HG03439 (cell line): Measurements from ENCODE around the gene RASSF8.

ENCODE experiments used
- ATAC-seq: cut with Tn5 transposase; IDR thresholded peaks from one replicate; pipeline ENCODE4 v1.9.1; 2021; ENCODE audit warnings: mild to moderate bottlenecking, moderate library complexity; ENCODE audit not compliant: unreplicated experiment

Gene RASSF8

DNA sequence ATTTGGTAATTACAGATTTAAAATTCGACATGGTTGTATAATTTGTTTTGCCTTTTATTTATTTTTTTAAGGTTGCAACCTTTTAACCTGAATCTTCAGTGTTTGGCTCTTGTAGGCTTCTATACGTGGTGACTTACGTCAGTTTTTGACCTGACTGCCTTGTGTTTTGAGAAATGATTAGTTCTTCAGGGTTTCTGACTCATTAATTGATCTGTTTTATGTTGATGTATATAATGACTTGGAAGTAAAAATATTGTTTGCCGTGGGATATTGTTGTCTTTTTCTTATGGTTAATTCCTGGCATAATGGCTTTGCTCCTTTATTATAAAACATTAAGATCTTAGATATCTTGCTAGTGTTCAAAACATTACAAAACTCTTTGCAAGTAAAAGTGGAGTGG is 2.5 kb downstream of the RASSF8 start:
- no peak for ATAC-seq

DNA sequence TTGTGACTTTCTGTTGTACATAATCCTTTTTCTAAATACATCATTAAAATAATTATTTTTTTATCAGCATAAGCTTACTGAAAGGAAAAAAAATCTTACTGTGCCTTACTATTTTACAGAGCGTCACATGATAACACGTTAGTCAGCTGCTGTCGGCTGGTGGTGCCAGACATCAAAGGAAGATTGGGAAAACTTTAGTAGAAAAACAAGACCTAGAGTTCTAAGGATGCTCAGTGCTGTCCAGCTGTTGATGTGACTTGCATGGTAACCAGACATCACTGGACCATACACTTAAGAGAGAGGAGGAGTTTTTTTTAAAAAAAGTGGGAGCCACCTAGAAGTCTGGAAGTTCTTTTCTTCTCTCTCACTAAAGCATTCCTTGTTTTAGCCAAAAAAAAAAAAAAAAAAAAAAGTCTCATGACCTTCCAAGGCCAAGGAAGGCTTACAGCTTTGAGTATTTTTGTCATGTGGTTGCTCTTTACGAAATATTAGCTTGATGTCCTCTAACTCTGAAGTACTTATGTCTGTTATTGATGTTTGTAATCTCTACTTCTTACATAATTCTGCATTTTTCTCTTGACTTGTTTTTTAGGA is 4.5 kb downstream of the RASSF8 start:
- ATAC-seq: no peak

DNA sequence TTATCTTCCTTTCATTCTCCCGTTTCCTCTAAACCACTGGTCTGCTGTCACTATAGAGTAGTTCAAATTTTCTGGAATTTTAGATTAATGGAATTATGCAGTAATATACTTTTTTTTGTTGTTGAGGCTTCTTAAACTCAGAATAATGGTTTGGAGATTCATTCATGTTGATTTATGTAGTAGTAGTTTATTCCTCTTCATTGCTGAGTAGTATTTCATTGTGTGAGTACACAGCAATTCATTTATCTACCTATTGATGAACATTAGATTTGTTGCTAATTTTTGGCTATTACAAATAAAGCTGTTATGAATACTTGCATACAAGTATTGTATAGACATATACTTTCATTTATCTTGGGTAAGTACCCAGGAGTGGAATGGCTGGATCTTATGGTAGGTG is 7.2 kb downstream of the RASSF8 start:
- ATAC-seq: no peak

DNA sequence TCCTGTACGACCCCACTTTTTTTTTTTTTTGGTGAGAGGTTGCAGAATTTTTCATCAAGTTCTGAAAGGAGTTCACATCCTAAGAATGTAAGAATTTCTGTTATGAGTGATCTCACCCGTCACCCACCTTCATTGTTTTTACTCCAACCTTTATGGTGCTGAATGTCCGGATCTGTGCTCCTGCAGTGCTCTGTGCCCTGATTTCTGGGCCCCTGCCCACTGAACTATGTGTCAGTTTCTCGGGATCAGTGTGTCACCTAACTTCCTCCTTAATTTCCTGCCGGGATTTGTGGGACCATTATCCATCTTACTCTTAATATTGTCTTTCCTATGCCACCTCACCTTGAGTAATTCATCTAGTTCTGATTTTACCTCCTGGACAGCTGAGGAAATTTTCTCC is 11.6 kb downstream of the RASSF8 start:
- ATAC-seq: no peak

DNA sequence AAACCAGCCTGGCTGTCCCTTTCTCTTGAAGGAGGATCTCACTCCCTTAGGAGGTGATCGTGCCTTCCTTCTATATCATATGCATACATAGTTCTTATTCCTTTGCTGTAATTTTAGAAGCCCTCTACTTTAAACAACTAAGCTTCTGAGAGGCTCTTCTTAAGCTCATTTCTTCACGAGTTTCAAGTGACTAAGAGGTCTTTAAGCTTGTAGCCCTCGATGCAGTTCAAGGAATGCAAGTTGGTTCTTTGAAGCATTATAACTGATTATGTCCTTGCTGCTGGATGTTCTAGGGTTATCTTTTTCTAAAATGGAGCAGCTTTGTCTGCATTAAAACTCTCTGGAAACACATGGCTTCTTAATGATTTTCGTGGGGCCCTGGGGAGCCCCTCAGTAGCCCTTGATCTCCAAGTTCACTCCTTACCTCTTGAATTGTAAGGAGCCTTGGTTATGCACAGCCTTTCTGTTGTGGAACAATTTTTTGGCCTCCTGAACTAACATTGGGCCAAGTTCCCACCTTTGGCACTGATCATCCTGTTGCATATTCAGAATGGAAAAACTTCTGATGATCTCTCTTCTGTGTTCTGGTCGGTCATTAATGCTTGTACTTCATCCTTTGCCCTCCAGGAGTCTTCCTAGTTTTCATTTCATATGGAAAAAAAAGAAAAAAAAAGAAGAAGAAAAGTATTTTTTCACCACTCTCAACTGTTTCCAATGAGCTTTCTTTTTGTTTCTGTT is 12.6 kb downstream of the RASSF8 start:
- ATAC-seq: no peak

DNA sequence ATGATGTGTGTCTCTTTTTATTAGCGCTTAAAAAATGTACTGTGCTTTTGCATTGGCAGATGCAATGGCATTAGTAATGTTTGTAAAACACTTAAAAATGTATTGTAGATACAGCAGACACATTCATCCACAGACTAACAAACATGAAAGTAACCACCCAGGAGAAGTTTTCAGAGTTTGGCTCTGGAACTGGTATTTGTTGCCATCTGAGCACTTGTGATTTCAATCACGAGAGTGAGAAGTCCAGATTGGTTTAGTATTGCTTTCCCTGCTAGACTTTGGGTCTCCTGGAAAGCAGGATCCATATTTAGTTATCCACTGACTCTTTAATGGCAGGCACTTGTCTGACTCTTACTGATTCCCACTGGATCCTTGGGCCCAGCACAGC is 13.2 kb downstream of the RASSF8 start:
- ATAC-seq: no peak

- ATAC-seq: no peak
Observed at GRCh38 chr12:25972783-25973182, 14.3 kb downstream of the RASSF8 start.

- ATAC-seq: no peak
Observed at GRCh38 chr12:25975179-25975578, 16.7 kb downstream of the RASSF8 start.

- no peak for ATAC-seq
Observed at GRCh38 chr12:25975682-25976081, 17.2 kb downstream of the RASSF8 start.

DNA sequence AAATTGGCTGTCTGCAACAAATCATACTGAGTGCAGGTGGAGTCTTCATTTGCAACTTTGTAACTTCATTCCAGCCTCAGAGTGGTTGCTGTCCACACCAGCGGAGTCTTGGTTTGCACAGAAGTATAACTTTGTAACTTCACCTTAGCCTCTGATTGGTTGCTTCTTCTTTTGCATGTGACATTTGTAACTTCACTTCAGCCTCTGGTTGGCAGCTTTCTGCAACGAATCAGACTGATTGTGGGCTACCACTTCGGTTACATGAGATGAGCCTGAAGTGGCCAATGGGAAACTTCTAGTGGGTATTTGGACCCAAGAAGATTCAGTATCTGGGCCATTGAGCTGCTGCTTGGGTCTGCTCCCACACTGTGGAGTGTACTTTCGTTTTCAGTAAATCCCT is 17.8 kb downstream of the RASSF8 start:
- ATAC-seq: no peak

DNA sequence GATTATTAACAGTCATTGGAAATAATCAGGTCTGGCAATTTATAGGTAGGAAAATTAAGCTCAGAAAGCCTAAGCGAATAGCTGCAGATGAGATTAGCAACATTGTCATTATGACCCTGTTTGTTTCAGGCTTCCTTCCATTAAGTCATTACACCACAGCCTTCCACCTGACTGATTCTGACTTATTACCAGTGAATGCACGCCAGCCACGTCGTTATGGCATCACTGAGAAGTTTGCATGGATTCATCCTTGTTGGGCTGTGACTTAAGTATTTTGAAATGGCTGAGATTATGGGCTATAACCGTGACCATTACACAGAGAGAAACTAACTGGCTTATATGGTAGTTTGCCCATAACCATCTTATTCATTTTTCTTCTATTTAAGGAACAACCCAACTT is 18.6 kb downstream of the RASSF8 start:
- no peak for ATAC-seq

GRCh38 chr12:25979059-25979458 is 20.6 kb downstream of the RASSF8 start:
- ATAC-seq: no peak

DNA sequence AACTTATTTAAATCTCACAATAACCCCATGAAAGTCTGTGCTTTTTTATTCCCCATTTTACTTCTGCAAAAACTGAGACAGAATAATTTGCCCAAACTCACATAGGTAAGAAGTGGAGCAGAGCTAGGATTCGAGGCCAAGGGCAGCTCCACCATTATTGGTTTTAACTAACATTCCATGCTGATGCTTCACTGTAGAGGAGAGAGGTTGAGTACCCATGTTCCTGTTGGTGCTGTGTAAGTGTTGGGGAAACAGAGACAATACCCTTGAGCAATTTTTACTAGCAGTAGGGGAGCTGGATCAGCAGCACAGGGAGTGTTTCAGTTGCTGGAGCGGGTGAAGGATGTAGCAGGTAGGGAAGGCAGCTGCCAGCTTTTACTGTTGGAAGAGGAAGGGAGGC is 21.1 kb downstream of the RASSF8 start:
- no peak for ATAC-seq

GRCh38 chr12:25980035-25980434 is 21.6 kb downstream of the RASSF8 start:
- no peak for ATAC-seq

- no peak for ATAC-seq
Observed at GRCh38 chr12:25981597-25981996, 23.1 kb downstream of the RASSF8 start.

- ATAC-seq: no peak
Observed at GRCh38 chr12:25982416-25982815, 23.9 kb downstream of the RASSF8 start.

DNA sequence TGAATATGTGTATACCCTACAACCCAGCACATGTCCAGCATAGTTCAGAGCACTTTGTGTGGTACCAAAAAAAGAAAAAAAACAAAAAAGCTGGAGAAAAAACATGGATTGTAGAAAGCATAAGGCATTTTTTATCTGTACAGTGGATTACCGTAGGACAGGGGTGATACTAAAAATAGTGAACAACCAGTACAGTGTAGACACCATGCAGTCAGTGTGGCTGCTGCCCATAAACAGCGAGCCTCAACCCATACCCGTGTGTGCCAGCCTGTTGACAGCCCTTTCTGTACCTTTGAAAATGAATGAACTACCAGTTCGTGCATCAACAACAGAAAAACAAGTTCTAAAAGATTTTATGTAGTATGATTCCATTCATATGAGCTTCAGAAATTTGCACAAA is 25.1 kb downstream of the RASSF8 start:
- no peak for ATAC-seq

GRCh38 chr12:25984759-25985158 is 26.3 kb downstream of the RASSF8 start:
- ATAC-seq: no peak

- no peak for ATAC-seq
Observed at GRCh38 chr12:25985316-25986175, 27.1 kb downstream of the RASSF8 start.

DNA sequence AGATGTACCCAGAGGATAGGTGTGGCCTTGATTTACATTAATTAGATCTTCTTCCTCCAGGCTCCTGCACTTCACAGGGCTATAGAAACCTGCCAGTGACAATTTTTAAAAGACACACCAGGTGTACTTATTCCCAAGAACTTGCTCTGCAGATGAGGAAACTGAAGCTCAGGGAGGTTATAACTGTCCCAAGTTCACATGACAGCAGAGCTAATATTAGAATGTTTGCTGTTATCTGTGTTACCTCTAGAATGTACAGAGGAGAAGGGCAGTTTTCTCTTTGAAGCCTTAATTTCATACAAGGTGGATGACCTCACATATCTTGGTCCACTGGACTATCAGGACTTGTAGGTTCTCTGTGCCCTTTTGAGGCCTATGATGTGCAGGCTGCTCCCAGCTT is 27.7 kb downstream of the RASSF8 start:
- no peak for ATAC-seq

GRCh38 chr12:25988505-25988904 is 30.0 kb downstream of the RASSF8 start:
- no peak for ATAC-seq

DNA sequence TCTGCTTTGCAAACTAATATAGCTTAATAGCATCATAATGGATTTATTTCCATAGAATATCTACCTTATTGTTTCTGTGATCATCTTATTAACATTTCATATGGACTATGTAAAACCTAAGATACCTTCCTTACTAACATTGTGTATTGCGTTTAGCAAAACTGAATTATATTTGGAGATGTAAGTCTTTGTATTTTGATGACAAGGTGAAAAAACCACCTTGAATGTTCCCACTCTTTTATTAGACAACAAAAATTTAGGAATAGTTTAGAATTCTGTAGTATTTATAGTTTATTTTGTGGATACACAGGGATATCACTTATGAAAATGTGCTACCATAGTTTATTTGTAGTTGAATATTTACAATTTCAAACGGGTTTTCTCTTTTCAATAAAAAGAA is 32.0 kb downstream of the RASSF8 start:
- no peak for ATAC-seq
